ENCODE results near the gene CDC27. TPM values are rescaled to one million over a fixed set of nuclear protein-coding genes. Genes with fewer than 3 reads are reported as not detected.

CDC27 gene
- total RNA-seq, 4 donors from 2014 or later, result 38.7 to 87.6 (median 64.5) TPM

GRCh38 chr17:47099987-47100711 is 88.9 kb downstream of the CDC27 start:
- 0 to 1% methylated on average over 20 to 35 of the region's 42 CpGs for WGBS, 2 donors
- Histone ChIP-seq H3K36me3 (peaks cover 0 to 4% (median 0%) of the 10 kb centered on the region in 3 donors), H3K4me1 (peaks cover 0 to 34% (median 5%) of the 10 kb centered on the region in 4 donors), H3K4me3 (peak overlapping the region; percentile 62 to 94 (median 76)), H3K27me3 (no peaks in the 10 kb centered on the region), H3K9me3 (no peaks in the 10 kb centered on the region), H3K27ac (peak overlapping the region; percentile 71 to 87 (median 84))
- TF ChIP-seq, protein P1, sequence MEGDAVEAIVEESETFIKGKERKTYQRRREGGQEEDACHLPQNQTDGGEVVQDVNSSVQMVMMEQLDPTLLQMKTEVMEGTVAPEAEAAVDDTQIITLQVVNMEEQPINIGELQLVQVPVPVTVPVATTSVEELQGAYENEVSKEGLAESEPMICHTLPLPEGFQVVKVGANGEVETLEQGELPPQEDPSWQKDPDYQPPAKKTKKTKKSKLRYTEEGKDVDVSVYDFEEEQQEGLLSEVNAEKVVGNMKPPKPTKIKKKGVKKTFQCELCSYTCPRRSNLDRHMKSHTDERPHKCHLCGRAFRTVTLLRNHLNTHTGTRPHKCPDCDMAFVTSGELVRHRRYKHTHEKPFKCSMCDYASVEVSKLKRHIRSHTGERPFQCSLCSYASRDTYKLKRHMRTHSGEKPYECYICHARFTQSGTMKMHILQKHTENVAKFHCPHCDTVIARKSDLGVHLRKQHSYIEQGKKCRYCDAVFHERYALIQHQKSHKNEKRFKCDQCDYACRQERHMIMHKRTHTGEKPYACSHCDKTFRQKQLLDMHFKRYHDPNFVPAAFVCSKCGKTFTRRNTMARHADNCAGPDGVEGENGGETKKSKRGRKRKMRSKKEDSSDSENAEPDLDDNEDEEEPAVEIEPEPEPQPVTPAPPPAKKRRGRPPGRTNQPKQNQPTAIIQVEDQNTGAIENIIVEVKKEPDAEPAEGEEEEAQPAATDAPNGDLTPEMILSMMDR (IDR thresholded peaks at IDR 0.05), result peak in 2 of 5 experiments; percentile 30 to 49
- peak; percentile 23 to 48 for TF ChIP-seq POLR2A (IDR thresholded peaks at IDR 0.05)
- peak; percentile 23 to 78 for TF ChIP-seq EP300 (IDR thresholded peaks at IDR 0.05)
- peak; percentile 90 to 98 for DNase-seq (ENCODE audit: low spot score in 2 of 2)

GRCh38 chr17:47099451-47099986 is 89.6 kb downstream of the CDC27 start:
- no peak for DNase-seq (ENCODE audit: low spot score in 2 of 2)
- Histone ChIP-seq H3K36me3 (peaks cover 0 to 4% (median 0%) of the 10 kb centered on the region in 3 donors), H3K27me3 (no peaks in the 10 kb centered on the region), H3K4me1 (peaks cover 0 to 34% (median 5%) of the 10 kb centered on the region in 4 donors), H3K4me3 (peak overlapping the region; percentile 62 to 94 (median 76)), H3K27ac (peak overlapping the region; percentile 71 to 87 (median 84)), H3K9me3 (no peaks in the 10 kb centered on the region)
- TF ChIP-seq POLR2A (IDR thresholded peaks at IDR 0.05), result no peak
- WGBS, 2 donors, result 5 to 8% methylated on average over 19 to 22 of the region's 22 CpGs

DNA sequence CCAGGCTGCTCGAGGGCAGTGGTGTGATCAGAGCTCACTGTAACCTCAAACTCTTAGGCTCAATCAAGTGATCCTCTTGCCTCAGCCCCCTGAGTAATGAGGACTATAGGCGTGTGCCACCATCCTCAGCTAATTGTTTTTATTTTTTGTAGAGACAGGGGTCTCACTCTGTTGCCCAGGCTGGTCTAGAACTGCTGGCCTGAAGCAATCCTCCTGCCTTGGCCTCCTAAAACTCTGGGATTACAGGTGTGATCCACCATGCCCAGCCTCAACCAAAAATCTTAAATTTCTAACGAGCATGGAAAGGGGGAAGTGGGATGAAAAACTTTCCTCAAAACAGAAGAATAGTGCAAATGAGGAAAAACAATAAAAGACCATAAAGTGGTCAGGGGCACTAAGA is 92.8 kb downstream of the CDC27 start:
- peaks cover 0 to 34% (median 5%) of the 10 kb centered on the region in 4 donors for H3K4me1 ChIP-seq
- TF ChIP-seq EP300 (IDR thresholded peaks at IDR 0.05) (no peak), POLR2A (IDR thresholded peaks at IDR 0.05) (no peak)
- TF ChIP-seq, protein P1 (IDR thresholded peaks at IDR 0.05), result no peak
- H3K4me3 ChIP-seq, result no peak overlapping the region
- no peak for DNase-seq (ENCODE audit: low spot score in 2 of 2)
- H3K36me3 ChIP-seq, result peaks cover 0 to 18% (median 0%) of the 10 kb centered on the region in 3 donors
- 78 to 86% methylated on average over 3 of the region's 3 CpGs for WGBS, 2 donors
- no peak overlapping the region for H3K27ac ChIP-seq
- peaks cover 0 to 10% (median 4%) of the 10 kb centered on the region in 4 donors for H3K9me3 ChIP-seq
- no peaks in the 10 kb centered on the region for H3K27me3 ChIP-seq

DNA sequence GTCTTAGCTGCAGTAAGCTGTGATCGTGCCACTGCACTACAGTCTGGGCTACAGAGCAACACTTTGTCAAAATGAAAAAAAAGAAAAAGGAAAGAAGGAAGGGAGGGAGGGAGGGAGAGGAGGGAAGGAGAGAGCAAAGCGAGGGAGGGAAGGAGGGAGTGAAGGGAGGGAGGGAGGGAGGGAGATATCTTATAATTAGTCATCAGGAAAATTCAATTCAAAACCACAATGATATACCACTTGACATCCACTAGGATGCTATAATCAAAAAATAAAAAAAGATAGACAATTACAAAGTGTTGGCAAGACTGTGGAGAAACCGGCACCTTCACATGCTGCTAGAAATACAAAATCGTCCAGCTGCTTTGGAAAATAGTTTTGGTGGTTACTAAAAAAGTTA is 93.8 kb downstream of the CDC27 start:
- H3K27me3 ChIP-seq, result no peaks in the 10 kb centered on the region
- no peak overlapping the region for H3K4me3 ChIP-seq
- peaks cover 0 to 18% (median 0%) of the 10 kb centered on the region in 3 donors for H3K36me3 ChIP-seq
- no peak for TF ChIP-seq POLR2A (IDR thresholded peaks at IDR 0.05)
- no peak for TF ChIP-seq EP300 (IDR thresholded peaks at IDR 0.05)
- TF ChIP-seq, protein P1 (IDR thresholded peaks at IDR 0.05), result no peak
- peaks cover 0 to 25% (median 5%) of the 10 kb centered on the region in 4 donors for H3K4me1 ChIP-seq
- H3K9me3 ChIP-seq, result peaks cover 0 to 10% (median 4%) of the 10 kb centered on the region in 4 donors
- 43 to 49% methylated on average over 4 of the region's 4 CpGs for WGBS, 2 donors
- no peak for DNase-seq (ENCODE audit: low spot score in 2 of 2)
- no peak overlapping the region for H3K27ac ChIP-seq

- Histone ChIP-seq H3K4me1 (no peaks in the 10 kb centered on the region), H3K27me3 (no peaks in the 10 kb centered on the region), H3K36me3 (no peaks in the 10 kb centered on the region), H3K9me3 (no peaks in the 10 kb centered on the region), H3K4me3 (no peak overlapping the region), H3K27ac (no peak overlapping the region)
- 77 to 82% methylated on average over 3 of the region's 3 CpGs for WGBS, 2 donors
- no peak for DNase-seq (ENCODE audit: low spot score in 2 of 2)
- TF ChIP-seq, protein P1 (IDR thresholded peaks at IDR 0.05), result no peak
- TF ChIP-seq POLR2A (IDR thresholded peaks at IDR 0.05), result no peak
- TF ChIP-seq EP300 (IDR thresholded peaks at IDR 0.05), result no peak
Observed at GRCh38 chr17:47087093-47087492, 102.0 kb downstream of the CDC27 start.

Measured in tibial nerve (tissue), 4 donors.